Activated naive CD4-positive, alpha-beta T cell treated with anti-CD3 and anti-CD28 coated beads, Interleukin-2, amount 50 U/mL, for 72 hours (primary cell): ENCODE results near the gene MFSD12. TPM values are rescaled to one million over a fixed set of nuclear protein-coding genes. Genes with fewer than 3 reads are reported as not detected.

Source experiments
- ATAC-seq, 2 donors: fragments of 150-1000 bp; cut with Tn5 transposase; 2 replicates each; pipeline ENCODE4 v1.10.0; 2021; ENCODE audit warnings: mild to moderate bottlenecking in 2 of 2, moderate library complexity in 2 of 2
- DNase-seq, 2 donors: peaks; one replicate each; pipeline ENCODE4 v3.0.0; 2021 to 2022; ENCODE audit warnings: low spot score in 2 of 2
- H3K27ac Mint-ChIP-seq, 2 donors: one replicate each; pipeline ENCODE4 v1.8.0; 2022; ENCODE audit warnings: mild to moderate bottlenecking in 2 of 2, mixed read lengths in 2 of 2
- H3K36me3 Mint-ChIP-seq, 2 donors: one replicate each; pipeline ENCODE4 v1.8.0; 2022; ENCODE audit warnings: mixed read lengths in 2 of 2
- H3K9me3 Mint-ChIP-seq, 2 donors: one replicate each; pipeline ENCODE4 v1.8.0; 2022; ENCODE audit warnings: mixed read lengths in 2 of 2
- total RNA-seq, 2 donors: library from RNA; stranded (reverse); gene quantifications; one replicate each; pipeline ENCODE4 v1.2.3, GENCODE V29; 2022

The MFSD12 gene
- total RNA-seq, 2 donors from 2014 or later, result 40.1 to 47.5 TPM

- ATAC-seq, result no peak
- no peaks in the 10 kb centered on the region for H3K9me3 Mint-ChIP-seq
- no peak overlapping the region for H3K27ac Mint-ChIP-seq
- DNase-seq, result no peak
- H3K36me3 Mint-ChIP-seq, result no peaks in the 10 kb centered on the region
These were observed 33.1 kb downstream of the MFSD12 start for GRCh38 chr19:3524078-3524842.

DNA sequence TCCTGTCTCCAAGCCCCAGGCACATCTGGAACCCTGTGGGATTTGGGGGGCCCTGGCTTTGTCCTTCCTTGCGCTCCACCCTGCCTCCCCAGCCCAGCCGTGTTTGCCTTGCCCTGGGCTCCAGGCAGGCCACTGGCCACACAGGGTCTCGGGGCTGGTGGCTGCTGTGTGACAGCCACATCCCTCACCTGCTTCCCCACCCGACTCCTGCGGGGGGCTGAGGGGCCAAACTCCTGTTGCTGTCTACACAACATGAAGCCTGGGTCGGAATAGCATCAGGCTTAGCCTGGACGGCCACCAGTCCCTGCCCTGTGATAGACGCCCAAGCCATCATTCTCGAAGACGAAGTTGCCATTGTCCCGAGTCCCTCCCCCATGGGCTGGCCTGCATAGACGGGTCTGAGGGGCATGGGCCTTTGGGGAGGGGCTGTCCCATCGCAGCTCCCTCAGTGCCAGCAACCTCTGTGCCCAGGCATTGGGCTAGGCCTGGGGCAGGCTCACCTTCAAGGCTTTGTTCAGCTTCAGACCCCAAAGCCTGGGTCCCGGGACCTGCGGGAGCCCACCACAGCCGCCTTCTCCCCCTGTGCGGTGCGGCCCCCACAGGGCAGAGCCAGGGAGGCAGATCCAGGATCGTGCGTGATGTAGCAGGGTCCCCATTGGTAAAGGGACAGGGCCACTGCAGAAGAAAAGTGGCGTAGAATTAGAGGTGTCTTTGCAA lies 33.9 kb downstream of the MFSD12 start:
- Mint-ChIP-seq H3K9me3 (no peaks in the 10 kb centered on the region), H3K36me3 (no peaks in the 10 kb centered on the region), H3K27ac (no peak overlapping the region)
- DNase-seq (no peak), ATAC-seq (no peak)

GRCh38 chr19:3522421-3523360 lies 34.7 kb downstream of the MFSD12 start:
- no peaks in the 10 kb centered on the region for H3K36me3 Mint-ChIP-seq
- H3K9me3 Mint-ChIP-seq, result no peaks in the 10 kb centered on the region
- no peak overlapping the region for H3K27ac Mint-ChIP-seq
- DNase-seq (no peak), ATAC-seq (no peak)

- ATAC-seq (peak in 1 of 2 donors; percentile 23), DNase-seq (no peak)
- Mint-ChIP-seq H3K9me3 (no peaks in the 10 kb centered on the region), H3K36me3 (no peaks in the 10 kb centered on the region), H3K27ac (peak overlapping the region in 1 of 2 donors; percentile 41)
These were observed 36.3 kb downstream of the MFSD12 start for GRCh38 chr19:3521104-3521445.

GRCh38 chr19:3520166-3521103 lies 37.0 kb downstream of the MFSD12 start:
- Mint-ChIP-seq H3K36me3 (no peaks in the 10 kb centered on the region), H3K27ac (peak overlapping the region in 1 of 2 donors; percentile 41), H3K9me3 (no peaks in the 10 kb centered on the region)
- ATAC-seq (peak in 1 of 2 donors; percentile 12), DNase-seq (no peak)

DNA sequence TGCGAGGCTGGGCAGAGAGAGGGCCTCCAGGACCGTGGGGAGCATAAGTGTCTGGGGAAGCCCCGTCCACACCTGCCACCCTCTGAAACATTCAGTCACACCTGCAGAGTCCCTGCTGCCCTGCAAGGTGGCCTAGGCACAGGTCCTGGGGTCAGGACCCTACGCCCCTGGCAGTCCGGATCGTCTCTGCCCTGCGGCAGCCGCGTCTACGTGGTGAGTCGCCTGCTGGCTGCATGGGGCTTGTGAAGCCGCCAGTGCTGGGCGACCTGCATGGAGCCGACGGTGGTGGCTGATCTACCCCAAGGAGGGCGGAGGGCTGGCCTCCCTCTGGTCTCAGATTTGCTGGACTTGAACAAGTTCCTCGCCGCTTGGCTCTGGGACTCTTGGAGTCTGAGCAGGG lies 38.3 kb downstream of the MFSD12 start:
- DNase-seq (peak in 1 of 2 donors; percentile 54), ATAC-seq (no peak)
- H3K9me3 Mint-ChIP-seq, result no peaks in the 10 kb centered on the region
- H3K36me3 Mint-ChIP-seq, result no peaks in the 10 kb centered on the region
- no peak overlapping the region for H3K27ac Mint-ChIP-seq

DNA sequence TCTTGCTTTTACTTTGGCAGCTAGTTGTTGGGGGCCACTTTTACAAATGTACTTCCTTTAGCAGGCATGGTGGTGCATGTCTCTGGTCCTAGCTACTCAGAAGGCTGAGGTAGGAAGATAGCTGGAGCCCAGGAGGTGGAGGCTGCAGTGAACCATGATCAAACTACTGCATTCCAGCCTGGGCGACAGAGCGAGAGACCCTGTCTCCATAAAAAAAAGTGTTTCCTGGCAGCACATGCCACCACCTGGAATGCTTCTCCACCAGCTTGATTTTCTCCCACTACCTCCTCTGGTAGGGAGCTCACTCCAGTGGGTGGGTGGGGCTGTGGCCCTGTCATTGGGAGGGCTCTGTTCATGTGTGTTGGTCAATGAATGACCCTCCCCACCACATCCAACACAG lies 38.7 kb downstream of the MFSD12 start:
- ATAC-seq, result no peak
- DNase-seq, result no peak
- Mint-ChIP-seq H3K36me3 (no peaks in the 10 kb centered on the region), H3K27ac (no peak overlapping the region), H3K9me3 (no peaks in the 10 kb centered on the region)

- ATAC-seq (no peak), DNase-seq (no peak)
- no peaks in the 10 kb centered on the region for H3K9me3 Mint-ChIP-seq
- no peaks in the 10 kb centered on the region for H3K36me3 Mint-ChIP-seq
- no peak overlapping the region for H3K27ac Mint-ChIP-seq
These were observed 39.1 kb downstream of the MFSD12 start for GRCh38 chr19:3518255-3518654.

- DNase-seq, result no peak
- Mint-ChIP-seq H3K27ac (no peak overlapping the region), H3K9me3 (no peaks in the 10 kb centered on the region), H3K36me3 (no peaks in the 10 kb centered on the region)
- no peak for ATAC-seq
These were observed 39.7 kb downstream of the MFSD12 start for GRCh38 chr19:3517638-3518037.

DNA sequence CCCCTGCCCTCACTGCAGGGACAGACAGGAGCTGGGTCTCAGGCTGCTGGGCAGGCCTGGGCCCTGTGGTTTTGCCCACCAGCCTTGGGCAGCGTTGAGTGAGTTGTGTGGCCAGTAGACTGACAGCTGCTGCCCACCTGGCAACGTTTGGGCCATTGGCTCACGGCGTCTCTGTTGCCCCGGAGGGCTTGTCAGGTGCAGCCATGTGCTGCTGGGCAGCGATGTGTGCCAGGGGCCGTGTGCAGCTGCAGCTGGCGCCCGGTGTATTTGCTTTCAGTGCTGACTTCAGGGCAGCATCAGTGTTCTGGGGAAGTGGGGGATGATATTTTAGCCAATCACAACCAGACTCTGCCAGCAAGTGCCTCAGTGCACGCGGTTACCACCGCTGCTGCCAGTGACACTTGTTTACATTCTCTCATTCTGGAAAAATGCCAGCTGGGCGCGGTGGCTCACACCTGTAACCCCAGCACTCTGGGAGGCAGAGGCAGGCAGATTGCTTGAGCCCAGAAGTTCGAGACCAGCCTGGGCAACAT lies 40.6 kb downstream of the MFSD12 start:
- H3K9me3 Mint-ChIP-seq, result no peaks in the 10 kb centered on the region
- peak in 1 of 2 donors; percentile 48 for ATAC-seq
- no peak for DNase-seq
- H3K27ac Mint-ChIP-seq, result peak overlapping the region; percentile 31 to 72
- no peaks in the 10 kb centered on the region for H3K36me3 Mint-ChIP-seq

- no peak for DNase-seq
- no peaks in the 10 kb centered on the region for H3K9me3 Mint-ChIP-seq
- peak overlapping the region in 1 of 2 donors; percentile 31 for H3K27ac Mint-ChIP-seq
- ATAC-seq, result no peak
- no peaks in the 10 kb centered on the region for H3K36me3 Mint-ChIP-seq
These were observed 41.4 kb downstream of the MFSD12 start for GRCh38 chr19:3515891-3516422.

GRCh38 chr19:3514930-3515329 lies 42.5 kb downstream of the MFSD12 start:
- no peak overlapping the region for H3K27ac Mint-ChIP-seq
- no peaks in the 10 kb centered on the region for H3K36me3 Mint-ChIP-seq
- ATAC-seq (no peak), DNase-seq (no peak)
- H3K9me3 Mint-ChIP-seq, result no peaks in the 10 kb centered on the region

GRCh38 chr19:3513229-3514140 lies 43.9 kb downstream of the MFSD12 start:
- Mint-ChIP-seq H3K27ac (no peak overlapping the region), H3K9me3 (no peaks in the 10 kb centered on the region), H3K36me3 (peaks cover 0 to 9% of the 10 kb centered on the region in 2 donors)
- DNase-seq (no peak), ATAC-seq (no peak)

DNA sequence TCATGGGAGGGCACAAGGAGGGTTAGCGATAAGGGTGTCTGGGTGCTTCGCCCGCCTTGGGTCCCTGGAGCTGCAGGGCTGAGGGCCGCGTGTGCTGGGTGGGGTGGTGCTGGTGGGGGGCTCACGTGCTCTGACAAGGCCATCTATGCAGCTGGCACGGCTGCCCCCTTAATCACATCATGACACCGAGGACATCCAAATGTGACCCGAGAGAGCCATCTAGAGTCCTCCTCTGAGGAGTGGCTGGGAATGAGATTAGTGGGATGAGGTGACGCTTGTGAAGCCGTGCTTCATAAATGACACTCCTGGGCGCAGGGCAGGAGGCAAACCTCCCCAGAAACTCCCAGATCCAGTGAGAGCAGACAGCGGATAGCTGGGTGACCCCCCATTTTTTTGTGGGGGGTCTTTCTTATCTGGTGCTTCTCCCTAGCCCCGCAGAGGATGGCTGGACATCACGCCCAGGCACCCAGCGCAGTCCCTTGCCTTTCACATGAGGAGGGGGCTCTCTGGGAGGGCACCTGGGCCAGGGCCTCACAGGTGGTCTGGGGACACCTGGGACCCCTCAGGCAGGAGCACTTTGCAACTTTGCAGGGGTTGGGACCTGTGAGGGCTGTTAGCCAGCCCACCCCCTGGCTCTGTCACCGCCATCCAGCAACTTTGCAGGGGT lies 44.7 kb downstream of the MFSD12 start:
- H3K27ac Mint-ChIP-seq, result peak overlapping the region in 1 of 2 donors; percentile 60
- no peak for ATAC-seq
- no peaks in the 10 kb centered on the region for H3K9me3 Mint-ChIP-seq
- DNase-seq, result no peak
- H3K36me3 Mint-ChIP-seq, result peaks cover 0 to 9% of the 10 kb centered on the region in 2 donors
